Epidermal melanocyte (primary cell): ENCODE measurements around the gene OR5H2.
"Not testable (repeated sequence)": the region's sequence is repeated elsewhere in the genome, so short reads cannot be mapped to it uniquely, and the experiment has no call there.

Source experiments
- DNase-seq: peaks from one replicate; pipeline ENCODE4 v3.0.0; 2011; ENCODE audit warnings: low spot score; ENCODE audit not compliant: insufficient read length

The OR5H2 gene

DNA sequence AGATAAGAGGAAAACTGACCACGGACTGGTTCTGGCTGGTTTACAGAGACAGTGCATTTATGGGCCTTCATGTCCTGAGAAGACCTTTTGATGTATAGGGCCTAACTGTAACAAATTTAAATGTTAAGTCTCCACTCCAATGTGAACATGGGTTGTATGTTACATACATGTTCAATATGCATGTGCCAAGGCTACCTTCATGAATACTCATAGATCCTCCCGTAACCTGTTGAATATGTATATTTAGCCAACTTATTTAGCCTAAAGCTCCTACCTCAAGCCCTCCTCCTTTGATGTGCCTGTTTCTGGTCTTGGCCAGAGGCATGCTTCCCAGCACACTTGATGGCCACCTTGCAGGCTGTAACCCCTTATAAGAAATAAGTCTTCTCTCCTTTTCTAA, at the start of gene OR5H2:
TSS of gene OR5H2 (plus strand) at position 301 of the 400 bp plus-strand sequence. CDS start 398 bp downstream, outside the sequence.
- DNase-seq: no peak

DNA sequence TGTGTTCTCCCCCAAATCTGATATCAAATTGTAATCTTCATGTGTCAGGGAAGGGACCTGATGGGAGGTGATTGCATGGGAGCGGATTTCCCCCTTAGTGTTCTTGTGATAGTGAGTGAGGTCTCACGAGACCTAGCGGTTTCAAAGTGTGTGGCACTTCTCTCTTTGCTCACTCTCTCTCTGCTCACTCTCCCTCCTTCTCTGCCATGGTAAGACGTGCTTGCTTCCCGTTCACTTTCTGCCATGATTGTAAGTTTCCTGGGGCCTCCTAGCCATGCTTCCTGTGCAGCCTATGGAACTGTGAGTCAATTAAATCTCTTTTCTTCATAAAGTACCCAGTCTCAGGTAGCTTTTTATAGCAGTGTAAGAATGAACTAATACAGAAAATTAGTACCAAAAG, 48.8 kb upstream of the OR5H2 start:
- no peak for DNase-seq

DNA sequence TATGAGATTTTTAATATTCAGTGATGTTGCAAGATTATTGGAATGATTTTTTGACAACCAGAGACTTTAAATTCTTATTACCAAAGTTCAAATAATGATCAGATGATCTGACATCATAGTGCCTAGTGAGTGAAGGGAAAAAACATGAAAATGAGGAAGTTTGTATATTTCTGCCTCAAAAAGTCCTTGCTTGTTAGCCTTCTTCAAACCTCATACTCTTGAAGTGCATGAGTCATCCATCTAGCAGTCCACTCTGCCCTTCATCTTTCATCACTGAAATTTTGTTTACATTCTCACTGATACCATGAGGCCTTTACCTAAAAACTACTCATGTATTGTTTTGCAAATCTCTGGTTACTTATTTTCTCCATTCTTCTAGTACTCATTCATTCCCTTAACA, 42.2 kb upstream of the OR5H2 start:
- no peak for DNase-seq

DNA sequence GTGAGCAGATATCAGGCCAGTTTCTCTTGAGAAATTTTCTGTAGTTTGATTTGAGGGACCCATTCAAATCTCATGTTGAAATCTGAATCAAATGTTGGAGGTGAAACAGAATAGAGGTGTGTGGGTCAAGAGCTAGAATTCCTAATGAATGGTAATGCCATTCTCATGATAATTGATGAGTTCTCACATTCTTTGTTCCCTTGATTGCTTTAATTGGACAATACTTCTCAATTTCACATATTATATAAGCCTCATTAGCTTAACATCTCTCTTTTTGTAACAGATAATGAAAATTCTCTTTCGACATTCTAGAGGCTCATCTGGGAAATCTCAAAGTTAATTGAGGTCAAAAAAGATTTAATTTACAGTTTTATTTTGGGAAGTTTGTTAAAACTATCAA, 40.1 kb upstream of the OR5H2 start:
- DNase-seq: no peak

DNA sequence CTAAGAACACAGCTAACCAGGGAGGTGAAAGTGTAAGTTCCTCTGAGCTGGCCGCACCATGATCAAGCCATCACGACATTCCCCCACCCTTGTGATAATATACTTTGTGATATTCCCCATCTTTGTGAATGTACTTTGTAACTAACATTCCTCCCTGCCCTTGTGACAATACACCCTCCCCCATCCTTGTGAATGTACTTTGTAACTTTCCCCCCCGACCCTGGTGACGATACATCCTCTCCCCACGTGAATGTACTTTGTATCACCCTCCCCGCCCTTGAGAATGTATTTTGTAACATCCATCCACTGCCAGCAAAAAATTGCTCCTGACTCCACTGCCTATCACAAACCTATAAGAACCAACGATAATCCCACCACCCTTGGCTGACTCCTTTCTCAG, 38.5 kb upstream of the OR5H2 start:
- DNase-seq: no peak

DNA sequence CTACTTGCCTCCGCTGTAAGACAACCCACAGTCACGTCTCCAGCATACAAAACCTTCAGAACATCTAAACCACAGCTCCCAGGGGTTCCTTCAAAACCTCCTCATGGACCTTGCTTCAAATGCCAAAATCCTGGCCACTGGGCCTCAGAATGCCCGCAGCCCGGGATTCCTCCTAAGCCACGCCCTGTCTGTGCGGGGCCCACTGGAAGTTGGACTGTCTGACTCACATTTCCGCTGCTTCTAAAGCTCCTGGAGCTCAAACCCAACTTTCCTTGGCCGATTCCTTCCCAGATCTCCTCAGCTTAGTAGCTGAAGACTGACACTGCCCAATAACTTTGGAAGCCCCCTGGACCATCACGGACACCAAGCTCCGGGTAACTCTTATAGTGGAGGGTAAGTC, 36.2 kb upstream of the OR5H2 start:
- no peak for DNase-seq

DNA sequence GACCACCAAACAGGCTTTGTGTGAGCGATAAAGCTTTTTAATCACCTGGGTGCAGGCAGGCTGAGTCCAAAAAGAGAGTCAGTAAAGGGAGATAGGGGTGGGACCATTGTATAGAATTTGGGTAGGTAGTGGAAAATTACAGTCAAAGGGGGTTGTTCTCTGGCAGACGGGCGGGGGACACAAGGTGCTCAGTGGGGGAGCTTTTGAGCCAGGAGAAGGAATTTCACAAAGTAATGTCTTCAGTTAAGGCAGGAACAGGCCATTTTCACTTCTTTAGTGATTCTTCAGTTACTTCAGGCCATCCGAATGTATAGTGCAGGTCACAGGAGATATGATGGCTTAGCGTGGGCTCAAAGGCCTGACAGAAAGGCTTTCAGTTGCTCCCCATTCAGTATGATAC, 26.3 kb upstream of the OR5H2 start:
- DNase-seq: not testable (repeated sequence)

DNA sequence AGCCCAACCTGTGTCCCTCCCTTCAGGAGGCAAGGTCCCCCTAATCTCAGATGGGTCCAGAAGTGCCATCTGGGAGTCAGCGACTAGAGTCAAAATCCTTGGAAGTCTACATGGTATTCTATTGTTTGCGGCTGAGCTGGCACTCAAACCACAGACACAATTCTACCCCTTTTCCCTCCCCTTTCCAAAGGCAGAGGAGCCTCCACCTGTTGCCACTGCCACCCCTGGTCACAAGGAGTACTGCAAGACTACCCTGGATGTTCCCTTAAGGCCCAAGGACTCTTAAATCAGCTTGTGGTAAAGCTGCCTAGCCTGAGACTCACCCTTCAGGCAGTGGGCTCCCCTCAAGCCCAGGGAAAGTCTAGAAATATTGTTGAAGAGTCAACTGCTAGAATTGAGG, 22.6 kb upstream of the OR5H2 start:
- DNase-seq: no peak

DNA sequence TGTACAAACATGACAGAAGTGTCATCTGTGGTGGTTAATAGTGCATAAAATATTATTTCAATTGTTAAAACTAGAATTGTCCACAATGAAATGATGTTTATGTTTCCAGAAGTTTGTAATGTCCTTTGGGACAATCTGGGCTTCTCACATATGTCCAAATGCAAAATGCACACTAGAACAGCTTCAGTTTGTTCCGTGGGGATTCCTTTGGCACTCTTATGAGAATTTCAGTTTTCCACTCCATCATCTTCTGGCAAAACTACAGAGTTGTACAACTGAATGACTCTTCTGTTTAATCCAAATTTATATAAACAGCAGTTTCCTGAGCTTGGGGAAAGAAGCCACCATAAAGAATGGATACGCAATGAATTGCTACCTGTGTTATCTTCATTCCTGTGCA, 20.3 kb upstream of the OR5H2 start:
- DNase-seq: no peak

DNA sequence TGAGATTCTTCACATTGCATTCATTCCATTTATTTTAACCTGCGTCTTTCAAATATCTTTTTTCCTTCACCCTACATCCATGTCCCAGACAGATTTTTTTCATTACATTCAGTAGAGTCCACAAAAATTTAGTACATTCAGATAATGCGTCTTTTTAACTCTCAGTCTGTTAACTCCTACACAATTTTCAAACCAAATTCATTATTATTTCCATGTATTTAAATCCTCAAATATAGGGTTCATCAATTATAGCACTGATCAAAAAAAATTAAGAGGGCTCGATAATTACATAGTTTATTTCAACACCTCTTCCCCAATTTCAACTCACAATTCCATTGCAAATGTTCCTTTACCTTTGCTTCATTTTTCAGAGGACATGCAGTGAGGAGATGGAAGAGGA, 18.4 kb upstream of the OR5H2 start, which contains the start of gene OR5H6:
TSS of gene OR5H6 (plus strand) at position 301 of the 400 bp plus-strand sequence. CDS start at position 390, 89 bp downstream.
- no peak for DNase-seq

DNA sequence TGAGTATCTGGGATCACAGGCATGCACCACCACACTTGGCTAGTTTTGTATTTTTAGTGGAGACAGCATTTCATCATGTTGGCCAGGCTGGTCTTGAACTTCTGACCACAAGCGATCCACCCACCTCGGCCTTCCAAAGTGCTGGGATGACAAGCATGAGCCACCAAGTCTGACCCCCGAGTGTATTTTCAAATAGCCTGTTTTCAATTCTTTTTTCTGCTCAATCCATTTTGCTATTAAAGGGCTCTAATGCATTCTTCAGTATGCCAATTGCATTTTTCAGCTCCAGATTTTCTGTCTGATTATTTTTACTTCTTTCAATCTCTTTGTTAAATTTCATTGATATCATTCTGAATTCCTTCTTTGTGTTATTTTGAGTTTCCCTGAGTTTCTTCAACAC, 12.5 kb upstream of the OR5H2 start:
- DNase-seq: no peak

DNA sequence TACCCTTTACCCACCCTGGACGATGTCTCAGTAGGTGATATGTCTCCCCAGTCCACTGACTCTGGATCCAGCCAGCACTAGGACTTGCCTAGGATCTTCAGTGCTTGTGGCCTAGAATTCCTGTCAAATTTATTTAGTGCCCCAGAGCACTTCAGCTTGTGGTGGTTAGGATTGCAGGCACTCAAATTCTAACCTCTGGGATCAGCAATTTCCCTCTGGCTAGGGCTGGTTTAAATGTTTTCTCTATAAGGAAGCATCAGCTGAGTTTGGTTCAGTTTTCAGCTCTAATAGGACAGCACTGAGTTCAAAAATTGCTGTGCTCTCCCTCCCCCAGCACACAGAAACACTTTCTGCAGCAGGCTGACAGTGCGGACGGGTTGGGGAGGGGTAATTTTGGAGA, 10.2 kb upstream of the OR5H2 start:
- no peak for DNase-seq

DNA sequence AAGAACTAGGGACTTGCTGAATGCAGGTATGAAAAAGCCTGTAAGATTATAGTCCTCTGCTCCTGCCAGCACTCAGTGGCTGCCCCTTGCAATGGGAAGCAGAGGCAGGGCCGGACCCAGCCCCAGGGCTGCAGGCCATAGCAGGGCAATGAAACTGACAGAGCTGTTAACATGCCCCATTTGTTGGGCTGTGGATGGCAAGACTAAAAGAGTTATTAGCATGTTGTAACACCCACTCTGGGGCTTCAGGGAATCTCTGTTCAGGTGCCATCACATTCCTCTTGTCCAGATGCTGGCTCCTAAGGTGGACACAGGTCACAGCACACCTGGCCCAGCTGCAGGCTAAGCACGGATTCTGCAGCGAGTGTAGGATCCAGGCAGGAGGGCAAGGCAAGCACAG, 7.4 kb upstream of the OR5H2 start:
- no peak for DNase-seq

DNA sequence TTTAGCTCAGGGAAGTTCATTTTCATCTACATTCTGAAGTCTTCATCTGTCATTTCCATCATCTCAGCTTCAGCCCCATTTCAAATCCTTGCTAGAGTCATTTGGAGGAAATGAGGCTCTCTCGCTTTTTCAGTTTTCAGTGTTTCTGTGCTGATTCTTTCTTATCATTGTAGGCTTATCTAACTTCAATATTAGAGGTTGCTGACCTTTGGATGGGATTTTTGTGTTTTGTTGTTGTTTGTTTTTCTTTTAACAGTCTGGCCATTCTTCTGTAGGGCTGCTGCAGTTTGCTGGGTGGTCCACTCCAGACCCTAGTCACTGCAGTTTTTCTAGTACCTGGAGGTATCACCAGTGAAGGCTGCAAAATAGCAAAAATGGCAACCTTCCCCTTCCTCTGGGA, 8.6 kb downstream of the OR5H2 start:
- no peak for DNase-seq

DNA sequence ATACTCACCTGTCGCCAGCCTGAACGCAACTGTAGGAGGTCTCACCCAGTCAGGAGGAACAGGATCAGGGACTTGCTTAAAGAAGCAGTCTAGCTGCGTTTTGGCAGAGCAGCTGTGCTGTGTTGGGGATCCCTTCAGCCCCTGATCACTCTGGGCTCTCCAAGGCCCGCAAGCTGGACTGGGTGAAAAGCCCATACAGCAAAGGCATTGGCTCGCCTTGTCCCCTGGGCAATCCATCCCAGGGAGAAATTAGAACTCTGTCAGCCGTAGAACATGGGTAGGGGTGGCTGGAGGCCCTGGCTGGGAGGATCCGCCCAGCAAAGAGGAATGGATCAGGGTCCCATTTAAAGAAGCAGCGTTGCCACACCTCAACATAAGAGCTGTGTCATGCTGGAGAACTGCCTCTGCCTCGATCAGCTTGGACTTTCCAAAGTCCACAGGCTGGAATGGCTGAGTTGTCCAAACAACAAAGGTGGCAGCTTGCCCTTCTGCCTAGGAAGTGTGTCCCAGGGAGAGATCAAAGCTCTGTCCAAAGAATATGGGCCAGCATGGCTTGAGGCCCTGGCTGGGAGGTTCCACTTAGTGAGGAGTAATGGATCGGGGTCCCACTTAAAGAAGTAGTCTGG, 9.1 kb downstream of the OR5H2 start:
- DNase-seq: no peak

DNA sequence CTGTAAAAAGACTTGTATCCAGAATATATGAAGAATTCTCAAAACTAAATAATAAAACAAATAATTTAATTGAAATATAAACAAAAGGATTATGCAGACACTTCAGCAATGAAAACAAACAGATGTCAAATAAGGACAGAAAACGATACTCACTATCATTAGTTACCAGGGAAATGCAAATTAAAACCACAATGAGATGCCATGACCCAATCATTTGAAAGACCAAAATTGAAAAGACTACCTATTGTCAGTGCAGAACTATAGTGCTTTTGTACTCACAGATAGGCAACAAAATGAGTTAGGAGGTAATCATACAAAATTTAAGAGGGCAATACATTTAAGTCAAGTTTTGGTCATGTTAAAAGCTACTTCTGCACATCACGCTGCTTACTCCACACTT, 39.8 kb downstream of the OR5H2 start:
- no peak for DNase-seq

DNA sequence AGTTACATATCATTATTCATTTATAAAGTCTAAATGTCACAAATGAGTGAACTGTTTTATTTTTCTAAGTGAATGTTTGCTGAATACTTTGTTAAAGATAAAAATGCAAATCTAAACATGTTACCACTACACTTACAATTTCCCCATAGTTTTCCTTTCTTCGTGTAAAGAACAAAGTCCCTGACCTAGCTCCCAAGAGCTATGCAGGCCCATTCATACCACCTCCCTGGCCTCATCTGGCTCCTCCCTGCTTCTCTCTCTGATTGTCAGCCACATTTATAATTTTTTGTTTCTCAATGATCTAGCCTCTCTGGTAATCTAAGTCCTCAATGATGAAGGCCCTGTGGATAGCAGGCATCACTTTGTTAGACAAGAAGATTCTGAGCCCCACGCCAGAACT, 40.4 kb downstream of the OR5H2 start:
- DNase-seq: no peak

DNA sequence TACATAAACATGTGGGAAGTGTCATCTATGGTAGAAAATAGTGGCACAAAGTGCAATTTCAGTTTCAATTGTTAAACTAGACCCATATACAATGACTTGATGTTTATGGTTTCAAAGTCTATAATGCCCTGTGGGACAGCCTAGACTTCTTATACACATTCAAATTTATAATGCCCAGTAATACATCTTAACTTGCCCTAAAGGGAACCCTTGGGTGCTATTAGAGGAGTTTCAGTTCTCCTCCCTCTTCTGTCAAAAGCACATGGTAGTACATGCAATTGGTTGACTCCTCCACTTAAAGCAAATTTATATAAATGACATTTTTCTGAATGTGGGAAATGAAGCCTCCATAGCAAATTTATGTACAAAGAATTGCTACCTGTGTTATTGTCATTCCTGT, 41.1 kb downstream of the OR5H2 start:
- no peak for DNase-seq

DNA sequence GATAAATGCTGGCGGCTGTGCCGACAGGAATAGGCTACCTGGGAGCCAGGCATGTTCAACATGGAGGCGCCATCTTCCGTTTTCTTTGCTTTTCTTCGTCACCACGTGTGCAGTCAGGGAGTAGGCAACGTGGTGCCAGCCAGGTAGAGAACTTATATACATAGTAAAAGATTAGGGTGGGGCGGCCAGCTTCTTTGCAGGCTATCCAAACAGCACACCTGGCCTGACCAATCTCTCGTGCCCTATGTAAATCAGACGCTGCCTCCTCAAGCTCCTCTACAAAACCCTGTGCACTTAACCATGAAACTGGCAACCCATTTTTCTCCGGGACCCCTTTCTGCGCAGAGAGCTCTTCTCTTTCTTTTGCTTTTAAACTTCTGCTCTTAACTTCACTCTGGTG, 42.8 kb downstream of the OR5H2 start:
- no peak for DNase-seq

DNA sequence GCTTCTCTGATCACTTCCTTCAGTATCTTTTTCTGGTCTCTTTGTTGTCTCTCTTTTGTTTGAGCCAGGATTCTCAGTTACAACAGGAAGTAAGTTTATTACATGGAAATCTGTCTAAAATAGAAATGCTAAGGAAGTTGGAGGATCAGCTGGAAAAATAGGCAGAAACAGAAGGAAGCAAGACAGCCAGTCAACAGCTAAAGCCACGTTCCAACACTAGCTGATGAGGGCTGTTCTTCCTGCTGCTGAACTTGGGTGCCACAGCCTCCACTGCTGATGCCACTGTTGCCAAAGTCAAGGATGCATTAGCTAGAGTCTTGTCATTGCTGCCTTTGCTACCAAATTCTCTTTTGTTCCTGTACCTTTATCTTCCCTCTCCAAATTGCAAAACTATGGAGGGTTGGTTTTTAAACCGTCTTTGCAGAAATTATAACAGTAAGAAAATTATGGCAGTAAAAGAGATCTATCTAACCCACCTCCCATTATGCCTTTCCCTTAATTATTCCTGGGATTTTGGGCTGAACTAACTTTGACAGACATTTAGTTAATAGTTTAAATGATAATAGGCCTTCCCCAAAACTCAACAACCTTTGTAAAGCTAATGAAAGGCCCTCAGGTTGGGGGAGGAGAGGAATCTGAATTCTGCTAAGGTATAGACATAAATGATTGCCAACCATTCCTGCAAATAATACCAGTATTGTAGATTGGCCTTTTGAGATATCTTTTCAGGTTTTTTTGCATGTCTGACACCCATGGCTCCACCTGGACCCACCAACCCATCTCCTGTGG, 44.0 kb downstream of the OR5H2 start:
- DNase-seq: no peak

DNA sequence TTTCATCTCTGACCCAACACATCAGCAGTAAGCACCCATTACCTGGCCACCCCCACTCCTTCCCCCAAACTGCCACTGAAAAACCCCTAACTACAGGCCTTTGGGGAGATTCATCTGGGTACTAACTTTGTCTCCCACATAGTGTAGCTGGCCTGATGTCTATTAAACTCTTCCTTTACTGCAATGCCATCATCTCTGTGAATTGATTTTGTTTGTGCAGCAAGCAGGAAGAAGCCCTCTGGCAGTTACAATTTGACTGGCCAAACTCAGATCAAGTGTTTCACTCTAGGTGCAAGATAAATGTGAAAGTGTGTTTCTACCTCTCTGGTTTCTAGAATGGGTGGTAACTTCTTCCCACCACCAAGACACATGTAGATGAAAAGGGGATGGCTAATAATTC, 44.6 kb downstream of the OR5H2 start:
- no peak for DNase-seq

DNA sequence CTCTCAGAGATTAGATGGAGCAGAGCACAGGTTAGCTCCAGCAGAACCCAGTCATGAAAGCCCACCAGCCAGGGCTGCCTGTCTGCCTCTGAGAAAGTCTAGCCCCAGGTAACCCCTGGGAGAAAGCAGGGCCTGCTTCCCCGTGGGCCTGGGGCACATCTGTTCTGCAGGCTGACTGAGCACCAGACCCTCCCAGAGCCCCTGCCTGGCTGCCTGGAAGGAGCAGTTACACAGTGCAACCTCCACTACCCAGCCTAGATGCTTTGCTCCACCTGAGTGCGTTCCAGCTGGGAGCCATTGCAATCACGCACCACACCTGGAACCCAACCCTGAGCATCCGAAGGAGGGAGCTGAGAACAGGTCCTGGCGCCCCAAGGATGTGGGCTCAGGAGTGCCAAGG, 46.6 kb downstream of the OR5H2 start:
- DNase-seq: no peak
